GM12878 (cell line): ENCODE data around the gene DEXI. TPM values are rescaled to one million over a fixed set of nuclear protein-coding genes. Genes with fewer than 3 reads are reported as not detected.

Experiments used
- ATAC-seq: fragments of 200-7000 bp; cut with Tn5 transposase; 3 replicates; pipeline ENCODE4 v1.9.1; 2020; ENCODE audit warnings: mild to moderate bottlenecking, moderate library complexity
- BruUV-seq: library from RNA; stranded (reverse); fragments of 400-500 nt; replicated peaks from 2 replicates; lab custom pipeline; 2021; lab: Mats Ljungman, UMichigan
- CTCF ChIA-PET: fragments of 300-600 bp; sonication (Branson Sonifier 250); formaldehyde crosslinking; extraction: SDS; loops from one replicate; lab custom pipeline; 2021; ENCODE audit warnings: inconsistent platforms; lab: Yijun Ruan, JAX
- POLR2A ChIA-PET: fragments of 350-600 bp; formaldehyde crosslinking; extraction: SDS; loops from one replicate; lab custom pipeline; 2021; ENCODE audit warnings: inconsistent platforms; lab: Charles Lee
- RAD21 ChIA-PET: fragments of 300-600 bp; sonication (Branson Sonifier 250); formaldehyde crosslinking; loops from one replicate; lab custom pipeline; 2023; ENCODE audit warnings: antibody characterized with exemption; ENCODE audit not compliant: unreplicated experiment; lab: Charles Lee
- SMC1A ChIA-PET: fragments of 300-600 bp; sonication (Branson Sonifier 250); formaldehyde crosslinking; loops from one replicate; lab custom pipeline; 2023; ENCODE audit not compliant: unreplicated experiment, uncharacterized antibody; lab: Charles Lee
- DNase-seq: peaks from one replicate; pipeline ENCODE4 v3.0.0-alpha.2; 2011; ENCODE audit warnings: low read depth, low spot score
- FAIRE-seq: peaks from 3 replicates; lab custom pipeline; 2011; peaks lifted over from hg19 to GRCh38; lab: Jason Lieb, UNC
- H2AFZ ChIP-seq: 2 replicates; pipeline ENCODE4 v1.6.0; 2011; ENCODE audit warnings: low read depth, low read length, control low read depth; ENCODE audit not compliant: control insufficient read depth
- H3K27ac ChIP-seq: 2 replicates; pipeline ENCODE4 v1.5.1; 2011; ENCODE audit warnings: control low read depth; ENCODE audit not compliant: control insufficient read depth, insufficient read depth
- H3K27me3 ChIP-seq, 2 experiments: replicated peaks in 1 of 2; 2 replicates each; pipeline versions ENCODE4 v1.6.0 to v1.6.1; 2011; ENCODE audit warnings: low read length in 1 of 2; ENCODE audit not compliant: control insufficient read depth in 2 of 2, insufficient read depth in 2 of 2
- H3K36me3 ChIP-seq, 2 experiments: 2 replicates each; pipeline ENCODE4 v1.5.1; 2011; ENCODE audit warnings: low read length in 1 of 2; ENCODE audit not compliant: control insufficient read depth in 2 of 2, insufficient read depth in 2 of 2
- H3K4me1 ChIP-seq: 2 replicates; pipeline ENCODE4 v1.6.1; 2011; ENCODE audit warnings: mild to moderate bottlenecking, low read length, moderate library complexity, mixed read lengths; ENCODE audit not compliant: control insufficient read depth, insufficient read depth
- H3K4me2 ChIP-seq: 2 replicates; pipeline ENCODE4 v1.6.0; 2011; ENCODE audit warnings: control low read depth; ENCODE audit not compliant: control insufficient read depth, insufficient read depth
- H3K4me3 ChIP-seq: fragments of 200-600 bp; sonication (generic); 2 replicates; pipeline ENCODE4 v1.5.1; 2016
- H3K79me2 ChIP-seq: 2 replicates; pipeline ENCODE4 v1.6.0; 2011; ENCODE audit warnings: low read length; ENCODE audit not compliant: control insufficient read depth, insufficient read depth
- H3K9ac ChIP-seq: 2 replicates; pipeline ENCODE4 v1.8.0; 2011; ENCODE audit warnings: low read length, control low read depth, mixed read lengths; ENCODE audit not compliant: control insufficient read depth, insufficient read depth
- H3K9me3 ChIP-seq: replicated peaks from 3 replicates; pipeline ENCODE4 v1.5.1; 2011; ENCODE audit warnings: mild to moderate bottlenecking, low read length; ENCODE audit not compliant: control insufficient read depth, insufficient read depth
- H4K20me1 ChIP-seq: 2 replicates; pipeline ENCODE4 v1.6.0; 2011; ENCODE audit not compliant: control insufficient read depth, insufficient read depth
- CBX5 ChIP-seq: sonication (generic); IDR thresholded peaks from 2 replicates; pipeline ENCODE4 v1.6.1; 2016; ENCODE audit warnings: low read depth, moderate library complexity, mild to moderate bottlenecking, inconsistent platforms
- ELK1 ChIP-seq: IDR thresholded peaks from 2 replicates; pipeline ENCODE4 v1.6.1; 2012; ENCODE audit warnings: low read depth, low read length, improper control_type of control experiment
- GABPA ChIP-seq: IDR thresholded peaks from 2 replicates; pipeline ENCODE4 v1.6.1; 2014; ENCODE audit warnings: antibody characterized with exemption, low read depth, mild to moderate bottlenecking, inconsistent platforms
- HDGF ChIP-seq: fragments of 450-650 bp; IDR thresholded peaks from 2 replicates; pipeline ENCODE4 v1.6.1; 2016; ENCODE audit warnings: antibody characterized with exemption
- LARP7 ChIP-seq: fragments of 450-650 bp; IDR thresholded peaks from 2 replicates; pipeline ENCODE4 v1.6.1; 2017; ENCODE audit warnings: mild to moderate bottlenecking
- PML ChIP-seq: IDR thresholded peaks from 2 replicates; pipeline ENCODE4 v1.6.1; 2012; ENCODE audit warnings: low read length, inconsistent platforms
- POLR2AphosphoS2 ChIP-seq: IDR thresholded peaks from 2 replicates; pipeline ENCODE4 v1.6.1; 2011; ENCODE audit warnings: low read depth, mild to moderate bottlenecking, low read length, improper control_type of control experiment, moderate library complexity
- POLR2AphosphoS5 ChIP-seq: IDR thresholded peaks from 2 replicates; pipeline ENCODE4 v1.6.1; 2011; ENCODE audit warnings: mild to moderate bottlenecking, low read length, inconsistent platforms
- RB1 ChIP-seq: fragments of 450-650 bp; formaldehyde crosslinking; IDR thresholded peaks from 2 replicates; pipeline ENCODE4 v1.6.1; 2017; ENCODE audit warnings: mild to moderate bottlenecking, borderline replicate concordance
- REST ChIP-seq: IDR thresholded peaks from 2 replicates; pipeline ENCODE4 v1.6.1; 2012; ENCODE audit warnings: mild to moderate bottlenecking, low read depth, low read length
- SMARCA5 ChIP-seq: fragments of 450-650 bp; IDR thresholded peaks from 2 replicates; pipeline ENCODE4 v1.6.1; 2017; ENCODE audit warnings: mild to moderate bottlenecking
- TAF1 ChIP-seq: IDR thresholded peaks from 2 replicates; pipeline ENCODE4 v1.6.1; 2011; ENCODE audit warnings: mild to moderate bottlenecking, low read depth, low read length, borderline replicate concordance
- ZBTB40 ChIP-seq: fragments of 450-650 bp; IDR thresholded peaks from 2 replicates; pipeline ENCODE4 v1.6.1; 2016; ENCODE audit warnings: mild to moderate bottlenecking, moderate library complexity, borderline replicate concordance
- ZNF274 ChIP-seq: IDR thresholded peaks from one replicate; pipeline ENCODE4 v1.8.0; 2011; ENCODE audit not compliant: insufficient read length, insufficient read depth
- WGBS: methylation state at CpG from one replicate; pipeline ENCODE4 v1.1.6; 2016; ENCODE audit warnings: low lambda C conversion rate; ENCODE audit not compliant: insufficient replicate concordance, insufficient coverage; ENCODE audit errors: missing lambda C conversion rate; 5-methylcytosine and 5-hydroxymethylcytosine counted together
- in situ Hi-C: fragments of 300-500 bp; cut with MboI; formaldehyde crosslinking; loops from 9 replicates; pipeline ENCODE4 v1.14.3; 2018; ENCODE audit warnings: mixed read lengths
- intact Hi-C: fragments of 100-400 bp; cut with micrococcal nuclease; formaldehyde crosslinking; loops from one replicate; pipeline ENCODE4 v1.14.2; 2022; ENCODE audit not compliant: unreplicated experiment
- polyA plus RNA-seq, 11 experiments: library from polyadenylated mRNA; depleted of rRNA in 4 of 11; unstranded in 6 of 11; stranded (reverse) in 5 of 11; fragments of >200 nt; fragmentation: Nextera tagmentation in 4 of 11; fragmentation: Illumina TruSeq in 1 of 11; extraction: Ambion mirVana in 4 of 11; extraction: Trizol in 1 of 11; gene quantifications; 1 replicate in 1 of 11; 2 replicates in 10 of 11; pipeline versions ENCODE4 v1.2.1 to v1.2.3, GENCODE V29; 2011 to 2016; ENCODE audit warnings: inconsistent platforms in 2 of 11, missing spikeins in 2 of 11, low read depth in 1 of 11
- total RNA-seq, 4 experiments: library from RNA; depleted of rRNA in 3 of 4; stranded (reverse); fragments of >200 nt in 3 of 4; fragmentation: Illumina TruSeq in 1 of 4; extraction: Trizol in 1 of 4; gene quantifications; 2 replicates each; pipeline versions ENCODE4 v1.2.1 to v1.2.3, GENCODE V29; 2013 to 2021

Gene DEXI
- total and polyA plus RNA-seq, 10 of the 15 experiments (the other 5 are each of a cell fraction or from before 2014, with no cell fraction given) = 1.4 to 26.3 (median 18.4) TPM

GRCh38 chr16:10880594-10881452, 61.4 kb downstream of the DEXI start:
- intact Hi-C loops = loop anchor here (2.0 kb wide), 1 partner anchor 16 kb away; no protein-coding TSS in a partner anchor
- TSS peak; percentile 6 for BruUV-seq
- H3K79me2 ChIP-seq = peaks cover 85% of the 10 kb centered on the region
- peak overlapping the region; percentile 78 for H3K4me3 ChIP-seq
- H3K9me3 ChIP-seq = no peaks in the 10 kb centered on the region
- H3K9ac ChIP-seq = peak overlapping the region; percentile 85
- ChIA-PET CTCF (interaction anchor here (1.6 to 4.9 kb wide), 3 partner anchors 11 to 70 kb away, joined by 5 to 30 read pairs (median 13); no protein-coding TSS in a partner anchor), SMC1A (interaction anchor here (1.3 to 5.1 kb wide), 8 partner anchors 11 to 142 kb away, joined by 3 to 39 read pairs (median 12); no protein-coding TSS in a partner anchor), POLR2A (interaction anchor here (1.0 to 2.0 kb wide), 9 partner anchors 10 to 138 kb away, joined by 3 to 10 read pairs (median 3); partner anchors contain the start of gene NUBP1), RAD21 (interaction anchor here (1.0 to 2.3 kb wide), 7 partner anchors 9 to 366 kb away, joined by 3 to 17 read pairs (median 6); no protein-coding TSS in a partner anchor)
- FAIRE-seq = no peak
- 12% methylated on average over 10 of the region's 10 CpGs for WGBS
- in situ Hi-C loops = loop anchor here (25.0 kb wide), 2 partner anchors 569 to 1744 kb away; no protein-coding TSS in a partner anchor
- H3K27ac ChIP-seq = peak overlapping the region; percentile 94
- peaks cover 10 to 21% of the 10 kb centered on the region in 2 experiments for H3K36me3 ChIP-seq
- H4K20me1 ChIP-seq = peaks cover 11% of the 10 kb centered on the region; the same call in 1 of the 2 replicates
- DNase-seq = no peak
- no peak overlapping the region for H2AFZ ChIP-seq
- no peaks in the 10 kb centered on the region for H3K27me3 ChIP-seq
- H3K4me2 ChIP-seq = peak overlapping the region; percentile 70
- ATAC-seq = no peak
- peaks cover 51% of the 10 kb centered on the region for H3K4me1 ChIP-seq
- TF ChIP-seq ELK1 (no peak), PML (no peak), RB1 (peak; percentile 58; the same call in 1 of the 2 replicates), ZNF274 (no peak), TAF1 (no peak), CBX5 (no peak), SMARCA5 (no peak), POLR2AphosphoS5 (no peak), HDGF (peak; percentile 37; the same call in 1 of the 2 replicates), POLR2AphosphoS2 (no peak), ZBTB40 (no peak), GABPA (no peak), LARP7 (no peak), REST (no peak)
